Spleen (tissue), 11 donors: Measurements from ENCODE around the gene FAM193A. TPM values are rescaled to one million over a fixed set of nuclear protein-coding genes. Genes with fewer than 3 reads are reported as not detected.
A peak's percentile ranks its signal among the peaks of the same experiment; 100 is the strongest.
"Not testable (repeated sequence)": the region's sequence is repeated elsewhere in the genome, so short reads cannot be mapped to it uniquely, and the experiment has no call there.

ENCODE experiments used
- DNase-seq: peaks from one replicate; pipeline ENCODE4 v3.0.0-alpha.2; 2020
- H3K27ac ChIP-seq, 8 donors: fragments of 200-600 bp; sonication (generic) in 7 of 8; 1 replicate in 4 of 8; 2 replicates in 4 of 8; pipeline versions ENCODE4 v1.5.0 to v1.8.0; 2016 to 2021; ENCODE audit warnings: inconsistent platforms in 4 of 8, mild to moderate bottlenecking in 4 of 8, moderate library complexity in 1 of 8
- H3K27me3 ChIP-seq, 7 donors: fragments of 200-600 bp; sonication (generic) in 6 of 7; replicated peaks in 1 of 7; 1 replicate in 4 of 7; 2 replicates in 3 of 7; pipeline versions ENCODE4 v1.5.0 to v1.8.0; 2016 to 2021; ENCODE audit warnings: inconsistent platforms in 3 of 7, mild to moderate bottlenecking in 1 of 7
- H3K36me3 ChIP-seq, 6 donors: fragments of 200-600 bp; sonication (generic) in 5 of 6; 1 replicate in 4 of 6; 2 replicates in 2 of 6; pipeline versions ENCODE4 v1.5.0 to v1.8.0; 2016 to 2021; ENCODE audit warnings: inconsistent platforms in 2 of 6
- H3K4me1 ChIP-seq, 6 donors: fragments of 200-600 bp; sonication (generic) in 5 of 6; 1 replicate in 3 of 6; 2 replicates in 3 of 6; pipeline versions ENCODE4 v1.5.0 to v1.8.0; 2016 to 2021; ENCODE audit warnings: inconsistent platforms in 3 of 6
- H3K4me3 ChIP-seq, 8 donors: fragments of 200-600 bp; sonication (generic) in 7 of 8; 1 replicate in 4 of 8; 2 replicates in 4 of 8; pipeline versions ENCODE4 v1.5.0 to v1.8.0; 2016 to 2021; ENCODE audit warnings: inconsistent platforms in 4 of 8, mild to moderate bottlenecking in 4 of 8, moderate library complexity in 2 of 8
- H3K9me3 ChIP-seq, 8 donors: fragments of 200-600 bp; sonication (generic) in 7 of 8; 1 replicate in 4 of 8; 2 replicates in 4 of 8; pipeline versions ENCODE4 v1.5.0 to v1.8.0; 2016 to 2021; ENCODE audit warnings: inconsistent platforms in 4 of 8
- POLR2A ChIP-seq, 3 donors: fragments of 450-650 bp; IDR thresholded peaks; one replicate each; pipeline ENCODE4 v1.5.1; 2017; ENCODE audit warnings: antibody characterized with exemption in 3 of 3, mild to moderate bottlenecking in 1 of 3
- POLR2AphosphoS5 ChIP-seq, 3 donors: sonication (generic); formaldehyde crosslinking; IDR thresholded peaks; one replicate each; pipeline ENCODE4 v1.5.1; 2017; ENCODE audit warnings: antibody characterized with exemption in 3 of 3
- WGBS, 5 donors: extraction: QIAGEN DNeasy Blood & Tissue Kit in 3 of 5; methylation state at CpG; one replicate each; pipeline versions ENCODE4 v1.1.5 to v1.1.7; 2013 to 2018; 5-methylcytosine and 5-hydroxymethylcytosine counted together
- intact Hi-C: fragments of 100-400 bp; cut with DNase I; formaldehyde crosslinking; loops from one replicate; pipeline ENCODE4 v1.15.0; 2023; ENCODE audit warnings: low total_unique reads
- polyA plus RNA-seq, 3 donors: library from polyadenylated mRNA; stranded (reverse); fragments of 200-250 nt; gene quantifications; one replicate each; pipeline ENCODE4 v1.2.1, GENCODE V29; 2013
- total RNA-seq, 7 donors: library from RNA; depleted of rRNA in 3 of 7; stranded (reverse); fragments of >200 nt in 3 of 7; fragmentation: NEBNext Ultra II Directional in 4 of 7; extraction: Animal tissue kit (Norgen Biotek cat#: 25700) in 4 of 7; gene quantifications; one replicate each; pipeline versions ENCODE4 v1.1.0 to v1.2.1, GENCODE V29; 2016 to 2021
- TF ChIP-seq, protein P1 (sequence below), 11 experiments: fragments of 200-600 bp in 7 of 11; fragments of 450-650 bp in 4 of 11; sonication (generic) in 4 of 11; IDR thresholded peaks in 8 of 11; conservative IDR thresholded peaks in 3 of 11; 1 replicate in 7 of 11; 2 replicates in 4 of 11; pipeline versions ENCODE4 v1.4.0 to v1.8.0; 2016 to 2021; ENCODE audit warnings: antibody characterized with exemption in 11 of 11, inconsistent platforms in 4 of 11, mild to moderate bottlenecking in 1 of 11
- donor health status: healthy with polysubstance abuse.
- donor health status: DM: no; HTN: no; CAD: no; lungs with moderate emphysema.
- donor health status: DM: no; HTN: no; CAD: no.
- donor health status: Bipolar disorder and iron deficiency.
- donor health status: healthy.
- donor health status: DM: no; HTN: no; CAD: no.
- donor health status: DM: yes; HTN: yes; CAD: no.

Gene FAM193A
- total and polyA plus RNA-seq, 10 donors: 6.2 to 37.7 (median 31.6) TPM

DNA sequence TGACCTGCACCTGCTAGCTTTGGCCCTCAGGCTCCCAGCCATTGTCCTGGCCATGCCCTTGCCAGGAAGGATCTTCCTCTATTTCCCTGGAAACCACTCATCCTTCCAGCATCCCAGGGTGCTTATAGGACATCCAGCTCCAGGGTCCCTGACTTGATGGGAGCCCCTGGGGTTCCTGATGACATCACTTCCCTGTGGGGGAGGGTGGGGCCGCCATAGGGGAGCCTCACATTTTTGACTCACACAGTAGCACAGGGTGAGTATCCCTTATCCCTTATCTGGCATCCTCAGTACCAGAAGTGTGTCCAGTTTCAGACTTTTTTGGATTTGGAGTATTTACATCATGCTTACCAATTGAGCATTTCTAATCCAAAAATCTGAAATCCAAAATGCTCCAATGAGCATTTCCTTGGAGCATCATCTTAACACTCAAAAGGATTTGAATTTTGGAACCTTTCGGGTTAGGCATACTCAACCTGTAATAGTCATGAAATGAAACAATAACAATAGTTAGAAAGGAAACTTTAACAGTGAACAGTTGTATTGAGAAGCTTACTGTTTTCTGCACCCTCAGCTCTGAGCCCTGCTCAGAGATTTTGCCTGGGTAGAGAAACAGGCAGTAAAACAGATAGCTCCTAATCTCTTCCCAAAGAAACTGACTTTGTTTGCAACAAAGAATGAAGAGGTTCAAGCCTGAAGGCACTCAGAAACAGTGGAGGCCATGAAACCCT lies 197.6 kb downstream of the FAM193A start:
- Histone ChIP-seq H3K9me3 (peaks cover 0 to 17% (median 14%) of the 10 kb centered on the region in 8 donors), H3K4me3 (no peak overlapping the region), H3K27ac (no peak overlapping the region), H3K36me3 (peaks cover 0 to 61% (median 37%) of the 10 kb centered on the region in 6 donors), H3K4me1 (peaks cover 0 to 7% (median 2%) of the 10 kb centered on the region in 6 donors), H3K27me3 (no peaks in the 10 kb centered on the region)
- DNase-seq: no peak
- 74 to 89% (median 79%) methylated on average over 2 of the region's 2 CpGs for WGBS, 5 donors
- intact Hi-C loops: no loop called here
- TF ChIP-seq, protein P1, sequence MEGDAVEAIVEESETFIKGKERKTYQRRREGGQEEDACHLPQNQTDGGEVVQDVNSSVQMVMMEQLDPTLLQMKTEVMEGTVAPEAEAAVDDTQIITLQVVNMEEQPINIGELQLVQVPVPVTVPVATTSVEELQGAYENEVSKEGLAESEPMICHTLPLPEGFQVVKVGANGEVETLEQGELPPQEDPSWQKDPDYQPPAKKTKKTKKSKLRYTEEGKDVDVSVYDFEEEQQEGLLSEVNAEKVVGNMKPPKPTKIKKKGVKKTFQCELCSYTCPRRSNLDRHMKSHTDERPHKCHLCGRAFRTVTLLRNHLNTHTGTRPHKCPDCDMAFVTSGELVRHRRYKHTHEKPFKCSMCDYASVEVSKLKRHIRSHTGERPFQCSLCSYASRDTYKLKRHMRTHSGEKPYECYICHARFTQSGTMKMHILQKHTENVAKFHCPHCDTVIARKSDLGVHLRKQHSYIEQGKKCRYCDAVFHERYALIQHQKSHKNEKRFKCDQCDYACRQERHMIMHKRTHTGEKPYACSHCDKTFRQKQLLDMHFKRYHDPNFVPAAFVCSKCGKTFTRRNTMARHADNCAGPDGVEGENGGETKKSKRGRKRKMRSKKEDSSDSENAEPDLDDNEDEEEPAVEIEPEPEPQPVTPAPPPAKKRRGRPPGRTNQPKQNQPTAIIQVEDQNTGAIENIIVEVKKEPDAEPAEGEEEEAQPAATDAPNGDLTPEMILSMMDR (IDR thresholded peaks at IDR 0.05 in 8 of 11, conservative IDR thresholded peaks at IDR 0.05 in 3 of 11): no peak
- TF ChIP-seq POLR2A (IDR thresholded peaks at IDR 0.05) (no peak), POLR2AphosphoS5 (IDR thresholded peaks at IDR 0.05) (no peak)

DNA sequence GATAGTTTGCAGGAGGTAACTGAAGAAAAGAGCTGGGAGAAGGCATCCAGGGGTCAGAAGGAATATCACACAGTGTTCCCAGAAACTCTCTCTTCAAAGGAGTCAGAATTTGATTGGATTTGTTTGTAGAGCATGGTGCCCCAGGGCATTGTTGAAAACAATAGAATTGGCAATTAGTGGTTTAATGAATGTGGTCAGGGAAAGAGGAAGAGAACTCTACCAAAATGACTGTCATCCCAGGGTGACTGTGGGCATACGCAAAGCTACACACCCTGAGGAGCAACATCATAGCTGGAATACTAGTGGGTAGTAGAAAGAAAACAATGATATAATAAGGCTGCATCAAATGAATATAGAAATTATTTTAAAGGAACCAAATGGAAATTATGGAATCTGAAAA lies 198.2 kb downstream of the FAM193A start:
- peaks cover 0 to 7% (median 2%) of the 10 kb centered on the region in 6 donors for H3K4me1 ChIP-seq

DNA sequence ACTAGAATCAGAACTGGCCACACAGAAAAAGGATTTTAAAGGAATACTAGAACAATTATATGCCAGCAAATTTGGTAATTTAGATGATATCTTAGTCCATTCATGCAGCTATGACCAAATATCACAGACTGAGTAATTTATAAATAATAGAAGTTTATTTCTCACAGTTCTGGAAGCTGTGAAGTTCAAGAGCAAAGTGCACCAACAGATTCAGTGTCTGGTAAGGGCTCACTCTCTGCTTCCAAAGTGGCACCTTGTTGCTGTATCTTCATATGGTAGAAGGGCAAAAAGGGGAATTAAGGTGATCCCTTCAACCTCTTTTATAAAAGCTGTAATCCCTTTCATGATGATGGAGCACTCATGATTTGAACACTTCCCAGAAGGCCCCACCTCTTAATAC lies 199.4 kb downstream of the FAM193A start:
- Histone ChIP-seq H3K27ac (no peak overlapping the region), H3K9me3 (peaks cover 0 to 17% (median 14%) of the 10 kb centered on the region in 8 donors), H3K36me3 (peaks cover 0 to 50% (median 29%) of the 10 kb centered on the region in 6 donors), H3K4me1 (peaks cover 0 to 7% (median 2%) of the 10 kb centered on the region in 6 donors), H3K27me3 (no peaks in the 10 kb centered on the region), H3K4me3 (no peak overlapping the region)
- TF ChIP-seq POLR2AphosphoS5 (IDR thresholded peaks at IDR 0.05) (no peak), POLR2A (IDR thresholded peaks at IDR 0.05) (no peak)
- TF ChIP-seq, protein P1 (IDR thresholded peaks at IDR 0.05 in 8 of 11, conservative IDR thresholded peaks at IDR 0.05 in 3 of 11): no peak
- intact Hi-C loops: no loop called here
- no peak for DNase-seq

More for the DNA sequence above, 198.2 kb downstream of the FAM193A start:
- intact Hi-C loops: no loop called here
- no peaks in the 10 kb centered on the region for H3K27me3 ChIP-seq
- DNase-seq: no peak
- TF ChIP-seq, protein P1 (IDR thresholded peaks at IDR 0.05 in 8 of 11, conservative IDR thresholded peaks at IDR 0.05 in 3 of 11): no peak
- TF ChIP-seq POLR2A (IDR thresholded peaks at IDR 0.05) (no peak), POLR2AphosphoS5 (IDR thresholded peaks at IDR 0.05) (no peak)
- no peak overlapping the region for H3K4me3 ChIP-seq
- H3K27ac ChIP-seq: no peak overlapping the region
- peaks cover 0 to 17% (median 14%) of the 10 kb centered on the region in 8 donors for H3K9me3 ChIP-seq
- H3K36me3 ChIP-seq: peaks cover 0 to 57% (median 31%) of the 10 kb centered on the region in 6 donors
- WGBS, 5 donors: 32 to 70% (median 58%) methylated on average over 1 of the region's 1 CpG

DNA sequence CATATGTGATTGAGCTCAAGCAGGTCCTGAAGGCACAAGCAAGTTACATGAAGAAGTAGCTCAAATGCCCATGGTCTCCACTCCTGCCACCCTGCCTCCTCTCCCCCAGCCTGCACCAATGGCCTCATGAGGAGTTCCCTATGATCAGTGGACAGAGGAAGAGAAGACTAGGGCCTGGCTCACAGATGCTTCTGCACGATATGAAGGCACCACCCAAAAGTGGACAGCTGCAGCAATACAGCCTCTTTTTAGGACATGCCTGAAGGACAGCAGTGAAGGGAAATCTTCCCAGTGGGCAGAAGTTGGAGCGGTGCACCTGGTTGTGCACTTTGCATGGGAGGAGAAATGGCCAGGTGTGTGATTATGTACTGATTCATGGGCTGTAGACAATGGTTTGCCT lies 201.8 kb downstream of the FAM193A start:
- peaks cover 0 to 17% (median 14%) of the 10 kb centered on the region in 8 donors for H3K9me3 ChIP-seq
- peak; percentile 32 for DNase-seq
- intact Hi-C loops, H3K27me3 ChIP-seq, H3K27ac ChIP-seq, H3K4me3 ChIP-seq: not testable (repeated sequence)
- 95 to 100% (median 98%) methylated on average over 2 of the region's 2 CpGs for WGBS, 5 donors
- peaks cover 0 to 12% (median 2%) of the 10 kb centered on the region in 6 donors for H3K4me1 ChIP-seq
- H3K36me3 ChIP-seq: peaks cover 0 to 50% (median 26%) of the 10 kb centered on the region in 6 donors
